ENCODE measurements around the gene C20orf144. TPM values are rescaled to one million over a fixed set of nuclear protein-coding genes. Genes with fewer than 3 reads are reported as not detected.

The C20orf144 gene
- total RNA-seq, 1 donor from 2014 or later, result 0.27 TPM

- Mint-ChIP-seq H3K4me3 (ENCODE audit: low read depth) (no peak overlapping the region), H3K9me3 (no peaks in the 10 kb centered on the region), H3K36me3 (ENCODE audit: low read depth) (no peaks in the 10 kb centered on the region), H3K4me1 (ENCODE audit: low read depth) (peaks cover 22% of the 10 kb centered on the region), H3K27ac (no peak overlapping the region), H3K27me3 (ENCODE audit: low read depth) (no peaks in the 10 kb centered on the region)
- no peak for DNase-seq (ENCODE audit: low spot score)
- intact Hi-C loops (cut with micrococcal nuclease), result loop anchor here (1.0 to 2.0 kb wide), 2 partner anchors 20 to 197 kb away; no protein-coding TSS in a partner anchor
Observed at GRCh38 chr20:33653218-33653899, 8.8 kb upstream of the C20orf144 start.

GRCh38 chr20:33653900-33654596, 8.1 kb upstream of the C20orf144 start:
- DNase-seq (ENCODE audit: low spot score), result no peak
- Mint-ChIP-seq H3K9me3 (no peaks in the 10 kb centered on the region), H3K27me3 (ENCODE audit: low read depth) (no peaks in the 10 kb centered on the region), H3K4me1 (ENCODE audit: low read depth) (peaks cover 22% of the 10 kb centered on the region), H3K4me3 (ENCODE audit: low read depth) (no peak overlapping the region), H3K36me3 (ENCODE audit: low read depth) (no peaks in the 10 kb centered on the region), H3K27ac (peak overlapping the region; percentile 12)
- intact Hi-C loops (cut with micrococcal nuclease), result loop anchor here (1.0 to 2.0 kb wide), 2 partner anchors 21 to 197 kb away; no protein-coding TSS in a partner anchor

DNA sequence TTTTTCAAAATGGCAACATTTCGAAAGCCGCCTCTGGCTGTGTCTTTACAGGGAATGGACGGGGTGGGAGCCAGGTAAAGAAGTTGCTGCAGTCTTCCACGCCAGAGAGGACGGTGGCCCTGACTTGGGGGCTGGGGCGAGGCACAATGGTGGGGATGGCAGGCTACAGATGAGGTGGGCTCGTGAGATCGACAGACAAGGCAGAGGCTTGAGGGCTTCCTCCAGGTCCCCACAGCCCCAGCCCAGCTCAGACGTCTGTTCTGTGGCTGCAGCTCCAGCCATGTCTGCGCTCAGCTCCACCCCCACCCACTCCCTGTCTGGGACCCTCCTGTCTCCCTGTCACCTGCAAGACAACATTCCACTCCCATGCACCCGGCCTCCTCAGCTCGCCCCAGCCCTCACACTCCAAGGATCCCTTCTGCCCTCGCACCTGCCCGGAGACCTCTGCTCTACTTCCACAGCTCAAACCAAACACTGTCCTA, 7.4 kb upstream of the C20orf144 start:
- Mint-ChIP-seq H3K27me3 (ENCODE audit: low read depth) (no peaks in the 10 kb centered on the region), H3K4me1 (ENCODE audit: low read depth) (peaks cover 19% of the 10 kb centered on the region), H3K27ac (no peak overlapping the region), H3K36me3 (ENCODE audit: low read depth) (no peaks in the 10 kb centered on the region), H3K9me3 (no peaks in the 10 kb centered on the region), H3K4me3 (ENCODE audit: low read depth) (no peak overlapping the region)
- intact Hi-C loops (cut with micrococcal nuclease), result no loop called here
- DNase-seq (ENCODE audit: low spot score), result no peak

DNA sequence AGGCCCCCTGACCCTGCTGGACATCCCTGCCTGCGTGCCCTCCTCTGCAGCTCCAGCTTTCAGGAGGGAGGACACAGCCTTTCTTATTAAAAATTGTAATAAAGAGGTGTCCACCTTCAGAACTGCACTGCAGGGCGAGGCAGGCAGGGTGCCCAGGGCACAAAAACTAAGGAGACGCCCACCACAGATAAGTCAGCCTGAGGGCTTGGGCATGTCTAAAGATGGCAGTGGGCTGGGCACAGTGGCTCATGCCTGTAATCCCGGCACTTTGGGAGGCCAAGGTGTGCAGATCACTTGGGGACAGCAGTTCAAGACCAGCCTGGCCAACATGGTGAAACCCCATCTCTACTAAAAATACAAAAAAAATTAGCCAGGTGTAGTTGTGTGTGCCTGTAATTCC, 7.0 kb upstream of the C20orf144 start:
- intact Hi-C loops (cut with micrococcal nuclease), result no loop called here
- DNase-seq (ENCODE audit: low spot score), result no peak
- H3K27me3 Mint-ChIP-seq (ENCODE audit: low read depth), result no peaks in the 10 kb centered on the region
- no peaks in the 10 kb centered on the region for H3K9me3 Mint-ChIP-seq
- no peak overlapping the region for H3K27ac Mint-ChIP-seq
- peaks cover 19% of the 10 kb centered on the region for H3K4me1 Mint-ChIP-seq (ENCODE audit: low read depth)
- H3K36me3 Mint-ChIP-seq (ENCODE audit: low read depth), result no peaks in the 10 kb centered on the region
- H3K4me3 Mint-ChIP-seq (ENCODE audit: low read depth), result no peak overlapping the region

GRCh38 chr20:33656010-33656782, 5.9 kb upstream of the C20orf144 start:
- Mint-ChIP-seq H3K36me3 (ENCODE audit: low read depth) (no peaks in the 10 kb centered on the region), H3K9me3 (no peaks in the 10 kb centered on the region), H3K4me3 (ENCODE audit: low read depth) (no peak overlapping the region), H3K27me3 (ENCODE audit: low read depth) (no peaks in the 10 kb centered on the region), H3K4me1 (ENCODE audit: low read depth) (peaks cover 19% of the 10 kb centered on the region), H3K27ac (no peak overlapping the region)
- intact Hi-C loops (cut with micrococcal nuclease), result no loop called here
- DNase-seq (ENCODE audit: low spot score), result no peak

DNA sequence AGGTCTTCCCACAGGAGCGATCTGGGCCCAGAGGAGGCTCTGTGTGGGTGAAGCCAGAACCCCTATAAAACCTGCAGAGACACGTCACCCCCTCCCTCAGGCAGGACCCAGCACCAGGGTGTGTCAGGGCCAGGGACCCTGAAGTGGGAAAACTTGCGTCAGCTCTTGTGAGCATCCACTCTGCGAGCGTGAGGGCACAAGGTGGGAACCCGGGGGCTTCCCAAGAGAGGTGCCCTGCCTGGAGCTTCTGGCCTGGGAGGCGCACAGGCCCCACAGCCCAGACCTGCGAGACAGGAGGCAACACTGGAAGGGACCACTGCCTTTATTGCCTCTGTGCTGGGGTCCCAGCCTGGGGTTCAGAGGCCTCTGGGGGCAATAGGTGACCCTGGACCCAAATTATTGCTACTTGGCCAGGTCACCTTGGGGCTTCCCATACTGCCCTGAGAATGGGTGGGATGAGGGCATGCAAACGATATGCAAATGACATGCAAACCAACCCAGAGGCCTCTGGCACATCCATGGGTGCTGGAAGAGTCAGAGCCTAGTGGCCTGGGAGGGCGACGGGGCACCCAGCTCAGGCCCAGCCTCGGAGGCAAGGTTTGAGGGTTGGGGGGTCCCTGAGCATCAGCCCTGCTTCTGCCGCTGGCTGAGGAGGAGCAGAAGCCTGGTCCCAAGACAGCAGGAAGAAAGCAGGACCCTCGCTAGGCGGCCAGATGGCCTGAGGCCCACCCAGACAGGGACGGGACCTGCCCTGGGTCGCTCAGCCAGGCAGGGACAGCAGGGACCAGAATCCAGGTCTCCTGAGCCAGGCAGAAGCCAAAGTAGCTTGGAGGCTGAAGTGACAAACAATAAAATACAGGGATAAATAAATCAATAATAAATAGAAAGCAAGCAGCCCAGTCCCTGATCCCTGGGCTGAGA, 5.1 kb upstream of the C20orf144 start:
- no peaks in the 10 kb centered on the region for H3K36me3 Mint-ChIP-seq (ENCODE audit: low read depth)
- peaks cover 11% of the 10 kb centered on the region for H3K4me1 Mint-ChIP-seq (ENCODE audit: low read depth)
- no peaks in the 10 kb centered on the region for H3K9me3 Mint-ChIP-seq
- intact Hi-C loops (cut with micrococcal nuclease), result no loop called here
- no peak for DNase-seq (ENCODE audit: low spot score)
- H3K4me3 Mint-ChIP-seq (ENCODE audit: low read depth), result no peak overlapping the region
- no peak overlapping the region for H3K27ac Mint-ChIP-seq
- no peaks in the 10 kb centered on the region for H3K27me3 Mint-ChIP-seq (ENCODE audit: low read depth)

- intact Hi-C loops (cut with micrococcal nuclease), result no loop called here
- Mint-ChIP-seq H3K4me3 (ENCODE audit: low read depth) (no peak overlapping the region), H3K9me3 (no peaks in the 10 kb centered on the region), H3K36me3 (ENCODE audit: low read depth) (no peaks in the 10 kb centered on the region), H3K4me1 (ENCODE audit: low read depth) (peaks cover 8% of the 10 kb centered on the region), H3K27me3 (ENCODE audit: low read depth) (no peaks in the 10 kb centered on the region), H3K27ac (no peak overlapping the region)
- no peak for DNase-seq (ENCODE audit: low spot score)
Observed at GRCh38 chr20:33657704-33658095, 4.4 kb upstream of the C20orf144 start.

GRCh38 chr20:33658510-33658909, 3.6 kb upstream of the C20orf144 start:
- Mint-ChIP-seq H3K9me3 (no peaks in the 10 kb centered on the region), H3K4me1 (ENCODE audit: low read depth) (peaks cover 5% of the 10 kb centered on the region), H3K27ac (no peak overlapping the region), H3K27me3 (ENCODE audit: low read depth) (no peaks in the 10 kb centered on the region), H3K4me3 (ENCODE audit: low read depth) (no peak overlapping the region), H3K36me3 (ENCODE audit: low read depth) (no peaks in the 10 kb centered on the region)
- no peak for DNase-seq (ENCODE audit: low spot score)
- intact Hi-C loops (cut with micrococcal nuclease), result no loop called here

- Mint-ChIP-seq H3K4me1 (ENCODE audit: low read depth) (peaks cover 5% of the 10 kb centered on the region), H3K9me3 (no peaks in the 10 kb centered on the region), H3K4me3 (ENCODE audit: low read depth) (no peak overlapping the region), H3K27me3 (ENCODE audit: low read depth) (no peaks in the 10 kb centered on the region), H3K36me3 (ENCODE audit: low read depth) (no peaks in the 10 kb centered on the region), H3K27ac (no peak overlapping the region)
- intact Hi-C loops (cut with micrococcal nuclease), result no loop called here
- no peak for DNase-seq (ENCODE audit: low spot score)
Observed at GRCh38 chr20:33658929-33659328, 3.2 kb upstream of the C20orf144 start.

DNA sequence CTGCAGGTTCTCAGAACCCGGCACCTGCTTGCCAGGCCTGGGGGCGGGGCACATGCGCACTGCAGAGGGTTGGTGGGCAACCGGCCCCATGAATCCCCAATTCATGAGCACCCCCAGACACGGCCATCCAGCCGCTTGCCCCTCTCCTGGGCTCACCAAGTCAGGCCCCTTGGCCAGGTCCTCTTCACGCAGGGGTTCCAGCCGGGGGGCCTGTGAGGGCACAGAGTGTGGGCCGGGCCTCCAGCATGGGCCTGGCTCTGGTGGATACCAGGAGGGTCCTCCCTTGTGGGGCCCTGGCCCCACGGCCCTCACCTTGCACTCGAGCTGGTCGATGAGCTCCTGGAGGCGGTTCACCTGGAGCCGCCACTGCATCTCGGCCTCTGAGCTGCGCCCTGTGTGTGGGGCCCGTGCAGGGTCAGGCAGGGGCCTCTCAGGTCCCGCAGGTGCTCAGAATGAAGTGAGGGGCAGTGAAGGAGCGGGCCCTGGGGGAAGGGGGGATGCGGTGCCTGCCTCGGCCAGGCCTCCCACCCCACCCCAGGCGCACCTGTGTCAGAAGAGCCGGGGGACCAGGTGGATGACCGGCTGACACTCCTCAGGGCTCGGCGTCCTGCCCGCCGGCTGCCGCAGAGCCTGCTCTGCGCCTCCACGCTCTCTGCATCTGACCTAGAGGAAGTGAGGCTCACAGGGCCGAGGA, 2.6 kb upstream of the C20orf144 start:
- intact Hi-C loops (cut with micrococcal nuclease), result loop anchor here (10.0 kb wide), 2 partner anchors 105 to 455 kb away; partner anchors contain the start of gene EIF2S2
- Mint-ChIP-seq H3K4me1 (ENCODE audit: low read depth) (peaks cover 8% of the 10 kb centered on the region), H3K27me3 (ENCODE audit: low read depth) (no peaks in the 10 kb centered on the region), H3K36me3 (ENCODE audit: low read depth) (no peaks in the 10 kb centered on the region), H3K27ac (no peak overlapping the region), H3K4me3 (ENCODE audit: low read depth) (no peak overlapping the region), H3K9me3 (no peaks in the 10 kb centered on the region)
- no peak for DNase-seq (ENCODE audit: low spot score)

GRCh38 chr20:33660035-33660684, 2.0 kb upstream of the C20orf144 start:
- H3K9me3 Mint-ChIP-seq, result no peaks in the 10 kb centered on the region
- no peak for DNase-seq (ENCODE audit: low spot score)

More at GRCh38 chr20:33660035-33660684, 2.0 kb upstream of the C20orf144 start:
- intact Hi-C loops (cut with micrococcal nuclease), result loop anchor here (10.0 kb wide), 2 partner anchors 105 to 455 kb away; partner anchors contain the start of gene EIF2S2
- Mint-ChIP-seq H3K4me3 (ENCODE audit: low read depth) (no peak overlapping the region), H3K27ac (no peak overlapping the region), H3K27me3 (ENCODE audit: low read depth) (no peaks in the 10 kb centered on the region), H3K4me1 (ENCODE audit: low read depth) (peaks cover 15% of the 10 kb centered on the region), H3K36me3 (ENCODE audit: low read depth) (no peaks in the 10 kb centered on the region)

All from activated T-helper 2 cell treated with anti-CD3 and anti-CD28 coated beads, Interferon-gamma antibody, Interleukin-2, Interleukin-4, amounts not matched to agents 10 μg/mL and 5 μg/mL and 100 μg/mL, durations not matched to agents 14 hours and 24 hours and 36 hours (primary cell).